H1 (cell line): Measurements from ENCODE around the gene SMARCD1. TPM values are rescaled to one million over a fixed set of nuclear protein-coding genes. Genes with fewer than 3 reads are reported as not detected.

Experiments used
- CTCF ChIA-PET: fragments of 300-600 bp; sonication (Branson Sonifier 250); formaldehyde crosslinking; loops from one replicate; lab custom pipeline; 2021; ENCODE audit not compliant: partially characterized antibody; lab: Charles Lee
- POLR2A ChIA-PET: fragments of 300-600 bp; sonication (Branson Sonifier 250); formaldehyde crosslinking; loops from one replicate; lab custom pipeline; 2021; ENCODE audit warnings: inconsistent platforms; ENCODE audit not compliant: partially characterized antibody; lab: Charles Lee
- DNase-seq, 2 experiments: peaks; one replicate each; pipeline versions ENCODE4 v3.0.0 to v3.0.0-alpha.2; 2010 to 2022; ENCODE audit warnings: low spot score in 2 of 2, low read depth in 1 of 2, mixed read lengths in 1 of 2
- FAIRE-seq: peaks from 2 replicates; lab custom pipeline; 2011; peaks lifted over from hg19 to GRCh38; lab: Jason Lieb, UNC
- H2AFZ ChIP-seq: 2 replicates; pipeline ENCODE4 v1.8.1; 2012; ENCODE audit warnings: low read length, inconsistent platforms
- H2AK5ac ChIP-seq: 2 replicates; pipeline ENCODE4 v1.6.1; 2013; ENCODE audit warnings: low read depth, low read length
- H2BK120ac ChIP-seq: replicated peaks from 2 replicates; pipeline ENCODE3; 2013; ENCODE audit warnings: low read depth, low read length, inconsistent platforms
- H2BK12ac ChIP-seq: 2 replicates; pipeline ENCODE4 v1.6.1; 2013; ENCODE audit warnings: low read depth, low read length
- H2BK15ac ChIP-seq: 2 replicates; pipeline ENCODE4 v1.6.1; 2013; ENCODE audit warnings: low read length
- H2BK20ac ChIP-seq: 2 replicates; pipeline ENCODE4 v1.6.1; 2013; ENCODE audit warnings: low read length
- H2BK5ac ChIP-seq: 2 replicates; pipeline ENCODE4 v1.6.1; 2013; ENCODE audit warnings: low read depth, low read length
- H3K14ac ChIP-seq: 2 replicates; pipeline ENCODE4 v1.6.1; 2013; ENCODE audit warnings: inconsistent platforms; ENCODE audit not compliant: insufficient read length
- H3K18ac ChIP-seq: 2 replicates; pipeline ENCODE4 v1.6.1; 2013; ENCODE audit warnings: low read length; ENCODE audit errors: extremely low read depth
- H3K23ac ChIP-seq: 2 replicates; pipeline ENCODE4 v1.6.1; 2013; ENCODE audit warnings: inconsistent platforms; ENCODE audit not compliant: insufficient read length
- H3K23me2 ChIP-seq: 2 replicates; pipeline ENCODE4 v1.6.1; 2013; ENCODE audit warnings: low read depth, low read length
- H3K27ac ChIP-seq: 2 replicates; pipeline ENCODE4 v1.6.1; 2011; ENCODE audit warnings: low read depth, low read length, inconsistent platforms
- H3K27me3 ChIP-seq, 4 experiments: replicated peaks in 1 of 4; 1 replicate in 1 of 4; 2 replicates in 3 of 4; pipeline versions ENCODE4 v1.6.1 to v1.8.1; 2011 to 2013; ENCODE audit warnings: low read length in 3 of 4, mild to moderate bottlenecking in 3 of 4, inconsistent platforms in 2 of 4, mixed read lengths in 2 of 4, moderate library complexity in 1 of 4; ENCODE audit not compliant: control insufficient read depth in 3 of 4, insufficient read depth in 3 of 4; ENCODE audit errors: extremely low read depth in 1 of 4
- H3K36me3 ChIP-seq, 4 experiments: 2 replicates each; pipeline versions ENCODE4 v1.6.1 to v1.8.1; 2011 to 2013; ENCODE audit warnings: mild to moderate bottlenecking in 4 of 4, low read length in 3 of 4, moderate library complexity in 2 of 4, control low read depth in 1 of 4, inconsistent platforms in 1 of 4; ENCODE audit not compliant: insufficient read depth in 4 of 4, control insufficient read depth in 2 of 4
- H3K4ac ChIP-seq: replicated peaks from 2 replicates; pipeline ENCODE3; 2013; ENCODE audit warnings: low read length, low read depth, mixed read lengths, inconsistent platforms; ENCODE audit not compliant: insufficient read length
- H3K4me1 ChIP-seq, 4 experiments: replicated peaks in 1 of 4; 1 replicate in 1 of 4; 2 replicates in 3 of 4; pipeline versions ENCODE4 v1.6.1 to v1.8.1; 2011 to 2013; ENCODE audit warnings: low read length in 3 of 4, inconsistent platforms in 2 of 4, mixed read lengths in 1 of 4; ENCODE audit not compliant: insufficient read depth in 4 of 4, control insufficient read depth in 3 of 4
- H3K4me2 ChIP-seq, 2 experiments: 2 replicates each; pipeline versions ENCODE4 v1.6.1 to v1.8.1; 2011 to 2013; ENCODE audit warnings: low read depth in 2 of 2, low read length in 2 of 2, control low read depth in 1 of 2, inconsistent platforms in 1 of 2, mild to moderate bottlenecking in 1 of 2; ENCODE audit not compliant: insufficient read depth in 1 of 2
- H3K4me3 ChIP-seq, 4 experiments: fragments of 200-600, 300-600 bp in 1 of 4; sonication (generic), shearing (Covaris generic), sonication (Bioruptor Twin) in 1 of 4; 2 replicates each; pipeline versions ENCODE4 v1.5.1 to v1.8.1; 2011 to 2016; ENCODE audit warnings: low read length in 4 of 4, low read depth in 3 of 4, control low read depth in 2 of 4, inconsistent platforms in 2 of 4, mild to moderate bottlenecking in 2 of 4, mixed read lengths in 1 of 4, moderate library complexity in 1 of 4; ENCODE audit not compliant: insufficient read depth in 2 of 4; ENCODE audit errors: extremely low read depth in 1 of 4
- H3K56ac ChIP-seq: replicated peaks from 2 replicates; pipeline ENCODE3; 2013; ENCODE audit warnings: low read depth, mild to moderate bottlenecking, mixed read lengths, low read length, inconsistent platforms; ENCODE audit not compliant: insufficient read length
- H3K79me1 ChIP-seq: 2 replicates; pipeline ENCODE4 v1.6.1; 2013; ENCODE audit warnings: low read depth, low read length, control low read depth
- H3K79me2 ChIP-seq, 2 experiments: 2 replicates each; pipeline versions ENCODE4 v1.6.1 to v1.8.1; 2012 to 2013; ENCODE audit warnings: low read length in 2 of 2, mild to moderate bottlenecking in 2 of 2, inconsistent platforms in 1 of 2; ENCODE audit not compliant: insufficient read depth in 2 of 2, control insufficient read depth in 1 of 2
- H3K9ac ChIP-seq, 4 experiments: replicated peaks in 1 of 4; 1 replicate in 1 of 4; 2 replicates in 3 of 4; pipeline versions ENCODE4 v1.6.1 to v1.8.1; 2011 to 2013; ENCODE audit warnings: low read depth in 3 of 4, low read length in 3 of 4, control low read depth in 2 of 4, mild to moderate bottlenecking in 2 of 4, moderate library complexity in 2 of 4, inconsistent platforms in 1 of 4; ENCODE audit errors: extremely low read depth in 1 of 4
- H3K9me3 ChIP-seq, 2 experiments: 2 replicates each; pipeline versions ENCODE4 v1.6.1 to v1.8.1; 2012 to 2013; ENCODE audit warnings: mild to moderate bottlenecking in 2 of 2, moderate library complexity in 2 of 2, control low read depth in 1 of 2, inconsistent platforms in 1 of 2, low read depth in 1 of 2, low read length in 1 of 2, mixed read lengths in 1 of 2; ENCODE audit not compliant: insufficient read depth in 2 of 2
- H4K20me1 ChIP-seq, 2 experiments: replicated peaks in 1 of 2; 2 replicates each; pipeline versions ENCODE3 to v1.8.1; 2011 to 2013; ENCODE audit warnings: inconsistent platforms in 2 of 2, low read length in 2 of 2, mild to moderate bottlenecking in 1 of 2; ENCODE audit not compliant: insufficient read depth in 2 of 2, control insufficient read depth in 1 of 2
- H4K5ac ChIP-seq: 2 replicates; pipeline ENCODE4 v1.6.1; 2013; ENCODE audit warnings: low read length, low read depth, mixed read lengths, inconsistent platforms; ENCODE audit not compliant: insufficient read length
- H4K8ac ChIP-seq: 2 replicates; pipeline ENCODE4 v1.8.0; 2013; ENCODE audit warnings: mild to moderate bottlenecking, moderate library complexity, low read length, inconsistent platforms; ENCODE audit not compliant: insufficient read depth; ENCODE audit errors: extremely low read depth
- H4K91ac ChIP-seq: replicated peaks from 2 replicates; pipeline ENCODE3; 2013; ENCODE audit warnings: low read length, mixed read lengths, inconsistent platforms; ENCODE audit not compliant: insufficient read length
- EZH2 ChIP-seq: fragments of 200-600 bp; sonication (generic); IDR thresholded peaks from 2 replicates; pipeline ENCODE4 v1.7.1; 2012; ENCODE audit warnings: low read depth, mild to moderate bottlenecking, moderate library complexity, low read length, inconsistent platforms; ENCODE audit not compliant: severe bottlenecking
- JUND ChIP-seq: IDR thresholded peaks from 2 replicates; pipeline ENCODE4 v1.6.1; 2011; ENCODE audit warnings: mild to moderate bottlenecking, improper control_type of control experiment, low read length
- MAFK ChIP-seq: IDR thresholded peaks from 2 replicates; pipeline ENCODE4 v1.6.1; 2012; ENCODE audit warnings: low read depth, mild to moderate bottlenecking, improper control_type of control experiment, low read length
- POU5F1 ChIP-seq: IDR thresholded peaks from 2 replicates; pipeline ENCODE4 v1.6.1; 2011; ENCODE audit warnings: low read depth, mild to moderate bottlenecking, low read length, moderate library complexity
- SIN3A ChIP-seq, 2 experiments: IDR thresholded peaks in 1 of 2; conservative IDR thresholded peaks in 1 of 2; 2 replicates each; pipeline ENCODE4 v1.6.1; 2011 to 2012; ENCODE audit warnings: low read length in 2 of 2, improper control_type of control experiment in 1 of 2, low read depth in 1 of 2, mild to moderate bottlenecking in 1 of 2
- SIX5 ChIP-seq: IDR thresholded peaks from 2 replicates; pipeline ENCODE4 v1.6.1; 2011; ENCODE audit warnings: mild to moderate bottlenecking, low read depth, low read length
- TCF12 ChIP-seq: IDR thresholded peaks from 2 replicates; pipeline ENCODE4 v1.6.1; 2011; ENCODE audit warnings: low read depth, mild to moderate bottlenecking, low read length
- WGBS, 2 experiments: shearing (Covaris generic) in 1 of 2; methylation state at CpG; one replicate each; pipeline versions ENCODE4 v1.1.6 to v1.1.7; 2013 to 2015; ENCODE audit warnings: low lambda C conversion rate in 2 of 2, mixed read lengths in 2 of 2, inconsistent platforms in 1 of 2, low coverage in 1 of 2, missing lambda C conversion rate in 1 of 2; ENCODE audit not compliant: insufficient replicate concordance in 2 of 2, insufficient coverage in 1 of 2, insufficient read length in 1 of 2; ENCODE audit errors: extremely low coverage in 1 of 2, missing lambda C conversion rate in 1 of 2; 5-methylcytosine and 5-hydroxymethylcytosine counted together
- polyA plus RNA-seq, 7 experiments: library from polyadenylated mRNA; depleted of rRNA in 3 of 7; stranded (reverse) in 5 of 7; unstranded in 2 of 7; fragments of >200 nt in 5 of 7; fragments of 200-250 nt in 2 of 7; gene quantifications; 1 replicate in 5 of 7; 2 replicates in 1 of 7; 4 replicates in 1 of 7; pipeline versions ENCODE4 v1.2.1 to v1.2.3, GENCODE V29; 2011 to 2013; ENCODE audit warnings: missing spikeins in 2 of 7, mixed read lengths in 2 of 7
- total RNA-seq: library from RNA; stranded (reverse); fragmentation: NEBNext Ultra II Directional; extraction: Animal tissue kit (Norgen Biotek cat#: 25700); gene quantifications from 2 replicates; pipeline ENCODE4 v1.2.1, GENCODE V29; 2021

The SMARCD1 gene
- total and polyA plus RNA-seq, 2 of the 8 experiments (the other 6 are each of a cell fraction or from before 2014, with no cell fraction given): 128 to 130 TPM

DNA sequence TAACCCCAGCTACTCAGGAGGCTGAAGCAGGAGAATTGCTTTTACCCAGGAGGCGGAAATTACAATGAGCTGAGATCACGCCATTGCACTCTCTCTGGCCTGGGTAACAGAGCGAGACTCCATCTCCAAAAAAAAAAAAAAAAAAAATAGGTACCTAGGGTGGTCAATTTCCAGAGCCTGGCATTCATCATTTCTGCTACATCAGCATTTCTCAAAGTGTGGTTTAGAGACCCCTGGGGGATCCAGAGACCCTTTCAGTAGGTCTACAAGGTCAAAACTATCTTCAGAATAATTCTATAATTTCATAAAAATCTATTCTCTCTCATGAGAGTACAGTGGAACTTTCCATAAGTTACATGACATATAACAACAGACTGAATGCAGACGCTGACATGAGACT, 62.1 kb downstream of the SMARCD1 start:
- 91% methylated on average over 2 of the region's 4 CpGs; no CpG with 5 or more reads in 1 of the 2 experiments for WGBS, 2 experiments
- POLR2A ChIA-PET: interaction anchor here (1.2 to 2.5 kb wide), 4 partner anchors 9 to 62 kb away, joined by 3 to 11 read pairs (median 5); partner anchors contain the start of genes CERS5 and SMARCD1

More for the DNA sequence above, 62.1 kb downstream of the SMARCD1 start:
- Histone ChIP-seq H3K4me3 (no peak overlapping the region), H4K8ac (no peak overlapping the region), H2BK5ac (no peak overlapping the region), H4K91ac (no peak overlapping the region), H3K18ac (no peak overlapping the region), H3K79me1 (no peaks in the 10 kb centered on the region; the same call in 1 of the 2 replicates), H3K23me2 (no peaks in the 10 kb centered on the region), H2BK20ac (no peak overlapping the region), H3K4me2 (no peak overlapping the region), H3K9me3 (no peaks in the 10 kb centered on the region), H2BK15ac (no peak overlapping the region), H3K23ac (no peak overlapping the region), H3K27me3 (no peaks in the 10 kb centered on the region), H4K5ac (no peak overlapping the region), H3K79me2 (peaks cover 0 to 31% of the 10 kb centered on the region in 2 experiments; a peak in 2 of 4 replicates), H3K36me3 (peaks cover 0 to 6% (median 3%) of the 10 kb centered on the region in 4 experiments; a peak in 5 of 8 replicates), H4K20me1 (peaks cover 2% of the 10 kb centered on the region in 2 experiments), H2BK120ac (no peak overlapping the region), H3K4me1 (no peaks in the 10 kb centered on the region), H2AK5ac (no peak overlapping the region), H3K14ac (no peak overlapping the region), H3K4ac (no peak overlapping the region), H3K9ac (no peak overlapping the region), H2BK12ac (no peak overlapping the region), H2AFZ (no peak overlapping the region), H3K56ac (no peak overlapping the region), H3K27ac (no peak overlapping the region)
- FAIRE-seq (no peak), DNase-seq (no peak)
- TF ChIP-seq EZH2: no peak
- TF ChIP-seq SIN3A (conservative IDR thresholded peaks at IDR 0.05 in 1 of 2, IDR thresholded peaks at IDR 0.05 in 1 of 2; ENCODE audit: low read depth in 1 of 2, low read length in 2 of 2): no peak
- TF ChIP-seq POU5F1: no peak
- TF ChIP-seq SIX5: no peak
- no peak for TF ChIP-seq JUND
- TF ChIP-seq TCF12: no peak
- peak; percentile 85 for TF ChIP-seq MAFK
- CTCF ChIA-PET: interaction anchor here (0.6 to 4.8 kb wide), 10 partner anchors 11 to 741 kb away, joined by 3 to 28 read pairs (median 4); partner anchors contain the start of gene CERS5
